NCI-H146 treated with DMSO at 0.1 percent for 48 hours (cell line): ENCODE results near the gene FBLN2.
"Not testable (repeated sequence)": the region's sequence is repeated elsewhere in the genome, so short reads cannot be mapped to it uniquely, and the experiment has no call there.

Experiments used
- DNase-seq: peaks from one replicate; lab custom pipeline; 2025; ENCODE audit not compliant: unreplicated experiment; lab: John Stamatoyannopoulos, UW

The FBLN2 gene

GRCh38 chr3:13513051-13513912, 35.6 kb upstream of the FBLN2 start:
- no peak for DNase-seq

DNA sequence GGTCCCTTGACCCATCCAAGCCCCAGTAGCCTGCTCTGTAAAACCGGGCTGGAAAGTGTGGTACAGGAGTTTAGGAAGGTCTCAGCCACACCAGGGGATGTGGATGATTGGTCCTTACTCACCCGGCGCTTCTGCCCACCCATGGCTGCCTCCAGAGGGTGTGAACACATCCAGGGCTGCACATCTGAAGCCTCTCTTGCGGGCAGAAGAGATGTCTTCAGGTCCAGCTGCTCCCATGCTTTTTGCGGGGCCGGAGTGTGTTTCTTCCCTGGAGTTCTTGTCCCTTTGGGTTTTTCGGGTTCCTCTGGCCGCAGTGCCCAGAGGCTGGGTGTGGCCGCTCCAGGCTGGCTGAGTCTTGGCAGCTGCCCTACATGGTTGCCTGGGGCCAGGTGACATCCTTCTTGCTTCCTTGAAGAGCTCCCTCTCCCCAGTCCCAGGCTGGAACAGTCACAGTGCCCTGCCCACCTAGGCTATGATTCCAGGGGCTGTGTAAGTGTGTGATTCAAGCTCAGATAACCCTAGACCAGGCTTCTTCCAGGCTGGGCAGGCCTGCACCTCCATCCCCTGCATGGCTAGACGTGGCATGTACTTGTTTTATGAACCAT, 34.9 kb upstream of the FBLN2 start:
- no peak for DNase-seq

DNA sequence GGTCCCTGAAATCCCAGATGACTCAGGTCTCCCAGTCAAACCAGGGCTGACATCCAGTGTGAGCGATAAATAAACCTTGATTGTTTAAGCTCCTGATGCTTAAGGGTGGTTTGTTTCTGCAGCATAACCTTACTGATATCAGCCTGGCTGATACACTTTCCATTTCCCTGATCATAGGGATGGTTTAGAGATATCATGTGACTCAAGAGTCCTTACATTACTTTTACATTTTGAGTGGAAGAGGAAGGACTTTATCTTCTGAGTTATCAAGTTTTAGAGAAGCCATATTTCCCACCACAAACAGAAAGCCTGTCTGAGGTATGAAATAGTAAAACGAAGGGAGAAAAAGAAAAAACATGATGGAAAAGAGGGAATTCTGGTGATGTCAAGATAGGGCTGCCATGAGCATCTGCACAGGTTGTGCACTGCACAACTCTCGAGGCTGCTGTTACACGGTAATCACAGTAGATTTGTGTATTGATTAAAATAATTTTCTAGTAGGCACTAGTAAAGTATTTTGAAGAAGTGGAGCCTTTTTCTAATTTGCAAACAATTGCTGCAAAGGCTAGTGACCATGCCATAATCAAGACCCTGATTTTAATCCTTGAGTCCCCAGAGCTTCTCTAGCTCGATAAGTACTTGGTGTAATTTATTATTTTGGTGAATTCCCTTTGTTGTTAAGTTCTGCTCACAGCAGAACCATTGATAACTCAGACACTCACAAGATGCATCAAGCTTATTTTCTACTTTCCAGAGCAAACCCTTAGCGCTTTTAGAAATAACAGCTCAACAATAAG, 34.1 kb upstream of the FBLN2 start:
- no peak for DNase-seq

DNA sequence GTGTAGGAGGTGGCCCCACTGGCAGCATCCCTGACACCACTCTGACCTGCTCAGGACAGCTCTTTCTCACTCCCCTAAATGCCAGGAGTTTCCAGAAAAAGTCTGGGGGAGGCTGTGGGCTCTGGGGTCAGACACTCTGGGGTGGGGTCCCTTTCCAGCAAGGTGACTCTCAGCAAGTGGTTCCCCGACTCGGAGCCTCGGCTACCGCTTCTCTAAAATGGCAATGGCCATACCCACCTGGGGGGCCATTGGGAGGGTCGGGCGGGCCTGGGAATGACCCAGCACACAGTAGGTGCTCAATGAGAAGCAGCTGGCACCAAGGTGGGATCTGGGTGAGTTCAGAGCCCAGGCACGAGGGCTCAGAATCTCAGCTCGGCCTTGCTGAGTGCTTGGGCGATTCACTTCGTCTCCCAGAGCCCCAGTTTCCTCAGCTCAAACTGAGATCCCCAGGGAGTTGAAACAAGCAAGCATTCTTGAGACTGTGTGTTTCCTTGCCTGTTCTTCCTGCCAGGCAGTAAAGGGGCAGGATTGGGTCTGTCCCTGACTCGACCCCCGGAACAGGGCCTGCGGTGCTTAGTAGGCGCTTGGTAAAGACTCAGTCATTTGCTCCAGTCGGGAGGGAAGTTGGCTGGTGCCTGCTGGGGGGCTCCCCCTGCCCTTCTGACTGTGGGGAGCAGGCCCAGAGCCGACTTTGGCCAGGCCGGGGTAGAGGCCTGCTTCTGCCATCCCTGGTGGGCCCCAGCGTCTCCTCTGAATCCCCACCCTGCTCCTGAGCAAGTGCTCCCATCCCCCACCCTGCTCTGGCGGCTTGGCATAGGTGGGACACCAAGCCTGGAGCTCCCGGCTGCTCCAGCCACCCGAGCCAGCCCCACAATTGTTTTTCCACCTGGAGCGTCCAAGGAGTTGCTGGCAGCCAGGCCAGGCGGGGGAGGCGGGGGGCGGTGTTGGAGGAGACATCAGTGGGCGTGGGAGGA, 32.9 kb upstream of the FBLN2 start:
- no peak for DNase-seq

GRCh38 chr3:13516760-13517135, 32.2 kb upstream of the FBLN2 start:
- DNase-seq = no peak

GRCh38 chr3:13517253-13517977, 31.5 kb upstream of the FBLN2 start:
- no peak for DNase-seq

GRCh38 chr3:13518516-13518953, 30.4 kb upstream of the FBLN2 start:
- no peak for DNase-seq

DNA sequence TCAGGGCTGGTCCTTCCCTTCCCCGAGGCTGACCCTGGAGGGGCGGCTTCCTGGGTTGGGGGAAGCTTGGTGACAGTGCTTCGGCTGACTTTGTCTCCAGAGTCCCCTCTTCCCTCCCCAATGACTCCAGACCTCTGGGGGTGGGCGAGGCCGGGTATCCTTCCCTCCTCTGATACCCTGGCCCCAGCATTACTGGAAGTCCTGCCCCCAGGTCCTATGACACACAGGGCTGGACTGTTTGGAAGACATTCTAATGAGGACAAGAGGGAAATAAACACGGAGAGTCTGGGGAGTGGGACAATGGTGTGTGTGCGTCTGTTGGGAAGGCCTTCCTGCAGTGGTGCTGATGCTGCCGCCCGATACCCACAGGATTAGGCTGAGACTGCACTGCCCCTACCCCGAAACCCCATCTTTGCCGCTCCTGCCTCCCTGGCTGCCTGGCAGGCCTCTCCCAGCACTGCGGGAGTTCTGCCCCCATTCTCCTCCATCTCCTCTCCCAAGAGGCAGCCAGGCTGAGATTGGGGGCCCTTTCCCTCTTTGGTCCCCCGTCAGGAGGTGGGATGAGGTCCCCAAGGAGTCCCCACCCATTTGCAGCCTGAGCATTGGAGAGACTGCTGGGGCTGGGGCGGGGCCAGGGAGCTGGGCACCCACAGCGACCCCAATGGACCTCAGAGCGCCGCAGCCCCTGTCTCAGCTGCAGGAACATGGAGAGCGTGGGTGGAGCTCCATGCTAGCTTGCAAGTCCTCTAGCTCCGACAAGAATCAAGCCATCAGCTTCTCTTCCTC, 29.7 kb upstream of the FBLN2 start:
- no peak for DNase-seq

DNA sequence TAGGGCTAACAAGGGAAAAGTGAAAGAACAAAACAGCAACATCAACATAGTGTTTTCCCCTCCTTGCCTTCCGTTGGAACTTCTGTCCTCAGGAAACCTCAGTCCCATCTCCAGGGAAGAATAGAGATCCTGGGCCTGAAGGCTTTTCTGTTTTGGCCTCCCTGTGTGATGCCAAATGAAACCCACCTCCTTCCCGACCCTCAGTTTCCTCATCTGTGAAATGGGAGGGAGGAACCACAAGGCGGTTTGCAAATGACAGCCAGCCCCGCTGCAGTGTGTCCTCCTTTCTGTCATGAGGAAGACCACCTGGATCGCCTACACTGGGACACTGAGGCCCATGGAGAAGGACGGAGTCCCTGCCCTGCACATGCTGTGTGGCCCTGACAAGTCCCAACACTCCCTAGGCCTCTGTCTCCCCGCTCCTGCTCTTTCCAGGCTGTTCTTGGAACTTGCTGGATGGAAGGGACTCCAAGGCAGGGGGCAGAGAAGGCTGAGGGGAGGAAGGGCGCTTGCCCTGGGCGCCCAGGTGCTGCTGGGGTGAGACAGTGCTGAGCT, 28.5 kb upstream of the FBLN2 start:
- DNase-seq = no peak

GRCh38 chr3:13521309-13521708, 27.6 kb upstream of the FBLN2 start:
- DNase-seq = no peak

GRCh38 chr3:13521749-13522148, 27.2 kb upstream of the FBLN2 start:
- not testable (repeated sequence) for DNase-seq

GRCh38 chr3:13522236-13522635, 26.7 kb upstream of the FBLN2 start:
- DNase-seq = no peak

- no peak for DNase-seq
Measured at GRCh38 chr3:13524979-13525669, 23.8 kb upstream of the FBLN2 start.

DNA sequence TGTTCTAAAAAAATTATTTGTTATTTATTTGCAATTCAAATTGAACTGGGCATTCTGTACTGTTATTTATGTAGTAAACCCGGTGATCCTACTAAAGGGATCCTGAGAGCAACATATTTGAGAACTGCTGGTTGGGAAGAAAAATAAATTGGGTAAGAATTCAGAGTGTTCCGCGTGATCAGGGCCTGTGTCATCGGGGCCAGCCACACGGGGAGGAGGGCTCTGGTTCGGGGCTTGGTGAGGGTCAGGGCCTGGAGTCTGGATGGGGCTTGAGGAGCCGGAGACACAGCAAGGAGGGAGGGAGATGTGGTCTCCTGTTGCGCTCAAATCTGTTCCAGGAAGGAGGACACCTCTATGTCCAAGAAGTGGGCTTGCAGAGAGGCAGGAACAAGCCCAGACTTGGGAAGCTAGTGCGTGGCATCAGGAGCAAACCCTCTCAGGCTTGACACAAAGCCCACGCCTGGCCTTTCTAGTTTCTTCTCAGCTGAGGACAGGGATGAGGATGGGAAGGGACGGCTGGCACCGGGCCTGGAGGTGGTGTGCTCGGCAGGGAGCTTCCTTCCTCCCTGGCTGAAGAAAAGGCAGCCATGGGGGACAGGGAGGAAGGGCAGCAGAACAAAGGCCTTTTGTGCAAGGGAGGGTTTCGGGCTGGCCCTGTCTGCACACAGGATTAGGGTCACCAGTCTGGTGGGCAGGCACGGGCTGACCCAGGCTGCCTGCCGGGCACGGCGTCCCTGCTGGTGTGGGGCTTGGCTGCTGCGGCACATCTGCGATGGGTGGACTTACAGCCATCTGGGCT, 22.9 kb upstream of the FBLN2 start:
- no peak for DNase-seq

GRCh38 chr3:13526626-13526949, 22.3 kb upstream of the FBLN2 start:
- no peak for DNase-seq

DNA sequence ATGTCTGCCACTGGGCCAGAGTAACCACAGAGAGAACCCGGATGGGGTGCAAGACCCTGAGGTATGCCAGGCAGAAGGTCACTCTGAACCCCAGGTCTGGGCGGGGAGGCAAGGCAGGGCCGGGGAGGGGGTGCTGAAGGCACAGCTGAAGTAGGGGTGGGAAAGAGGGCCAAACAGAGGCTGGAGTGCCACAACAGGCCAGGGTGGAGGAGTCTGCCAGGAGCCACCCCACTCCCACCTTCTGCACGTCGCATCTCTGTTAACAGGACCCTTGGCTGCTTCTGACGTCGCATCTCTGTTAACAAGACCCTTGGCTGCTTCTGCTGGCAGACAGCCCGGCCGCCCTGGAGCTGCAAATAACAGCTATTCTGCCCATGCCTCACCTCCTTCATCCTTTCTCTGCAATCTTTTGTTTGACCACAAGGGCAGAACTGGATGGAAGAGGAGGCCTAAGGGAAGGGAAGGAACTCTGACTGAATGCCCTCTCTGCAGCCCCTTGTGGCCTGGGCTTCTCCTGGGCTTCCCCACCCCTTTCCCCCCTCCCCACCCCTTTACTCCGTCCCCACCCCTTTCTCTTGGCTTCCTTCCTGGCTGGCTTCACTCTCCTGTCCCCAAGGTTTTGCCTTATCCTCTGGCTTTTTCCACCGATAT, 20.6 kb upstream of the FBLN2 start:
- no peak for DNase-seq
